Trophoblast cell (in vitro differentiated cells and primary cell): ENCODE measurements around the gene MFSD6.

Source experiments
- DNase-seq, 2 donors: peaks; one replicate each; pipeline ENCODE4 v3.0.0-alpha.2; 2016
- H2AFZ ChIP-seq: 2 replicates; pipeline ENCODE4 v1.6.1; 2013; ENCODE audit warnings: low read length, moderate library complexity, mild to moderate bottlenecking; ENCODE audit not compliant: insufficient read depth, poor library complexity
- H2AK5ac ChIP-seq: 2 replicates; pipeline ENCODE4 v1.6.1; 2013; ENCODE audit warnings: mild to moderate bottlenecking, low read length
- H2BK120ac ChIP-seq: 2 replicates; pipeline ENCODE4 v1.6.1; 2013; ENCODE audit warnings: low read length, mild to moderate bottlenecking, moderate library complexity; ENCODE audit not compliant: insufficient read depth, poor library complexity
- H2BK12ac ChIP-seq: 2 replicates; pipeline ENCODE4 v1.6.1; 2013; ENCODE audit warnings: mild to moderate bottlenecking, low read length, moderate library complexity
- H2BK5ac ChIP-seq: 2 replicates; pipeline ENCODE4 v1.6.1; 2013; ENCODE audit warnings: low read length, low read depth, moderate library complexity, mild to moderate bottlenecking; ENCODE audit not compliant: poor library complexity
- H3K14ac ChIP-seq: 2 replicates; pipeline ENCODE4 v1.6.1; 2013; ENCODE audit warnings: mild to moderate bottlenecking, low read length
- H3K18ac ChIP-seq: 2 replicates; pipeline ENCODE4 v1.6.1; 2013; ENCODE audit warnings: mild to moderate bottlenecking, low read length
- H3K23ac ChIP-seq: 2 replicates; pipeline ENCODE4 v1.6.1; 2013; ENCODE audit warnings: low read length
- H3K27ac ChIP-seq: 2 replicates; pipeline ENCODE4 v1.5.1; 2013; ENCODE audit warnings: low read depth, mild to moderate bottlenecking, inconsistent platforms, low read length, moderate library complexity
- H3K27me3 ChIP-seq: 2 replicates; pipeline ENCODE4 v1.6.1; 2013; ENCODE audit warnings: inconsistent platforms, mild to moderate bottlenecking, low read length, moderate library complexity; ENCODE audit not compliant: insufficient read depth
- H3K36me3 ChIP-seq, 2 experiments: 1 replicate in 1 of 2; 2 replicates in 1 of 2; pipeline ENCODE4 v1.6.1; 2013; ENCODE audit warnings: low read length in 2 of 2, mild to moderate bottlenecking in 2 of 2, moderate library complexity in 1 of 2; ENCODE audit not compliant: insufficient read depth in 2 of 2, control insufficient read depth in 1 of 2
- H3K4ac ChIP-seq: 2 replicates; pipeline ENCODE4 v1.6.1; 2013; ENCODE audit warnings: low read depth, mild to moderate bottlenecking, low read length, moderate library complexity
- H3K4me1 ChIP-seq, 2 experiments: 1 replicate in 1 of 2; 2 replicates in 1 of 2; pipeline ENCODE4 v1.6.1; 2013; ENCODE audit warnings: low read length in 2 of 2, mild to moderate bottlenecking in 2 of 2, moderate library complexity in 1 of 2; ENCODE audit not compliant: insufficient read depth in 2 of 2, control insufficient read depth in 1 of 2
- H3K4me2 ChIP-seq: 2 replicates; pipeline ENCODE4 v1.6.1; 2013; ENCODE audit warnings: inconsistent platforms, mild to moderate bottlenecking, low read length, moderate library complexity
- H3K4me3 ChIP-seq: 2 replicates; pipeline ENCODE4 v1.5.1; 2013; ENCODE audit warnings: mild to moderate bottlenecking, low read depth, low read length, inconsistent platforms
- H3K79me1 ChIP-seq: one replicate; pipeline ENCODE4 v1.6.1; 2013; ENCODE audit warnings: low read length
- H3K79me2 ChIP-seq: 2 replicates; pipeline ENCODE4 v1.6.1; 2013; ENCODE audit warnings: low read length, mild to moderate bottlenecking; ENCODE audit not compliant: control insufficient read depth, insufficient read depth, poor library complexity
- H3K9ac ChIP-seq: 2 replicates; pipeline ENCODE4 v1.6.1; 2013; ENCODE audit warnings: mild to moderate bottlenecking, low read length
- H3K9me3 ChIP-seq: 2 replicates; pipeline ENCODE4 v1.6.1; 2013; ENCODE audit warnings: low read depth, mild to moderate bottlenecking, control low read depth, inconsistent platforms, low read length; ENCODE audit not compliant: insufficient read depth
- H4K12ac ChIP-seq: 2 replicates; pipeline ENCODE4 v1.6.1; 2013; ENCODE audit warnings: low read depth, mild to moderate bottlenecking, low read length, moderate library complexity
- H4K8ac ChIP-seq: 2 replicates; pipeline ENCODE4 v1.6.1; 2013; ENCODE audit warnings: low read depth, mild to moderate bottlenecking, low read length, moderate library complexity
- H4K91ac ChIP-seq: one replicate; pipeline ENCODE4 v1.6.1; 2013; ENCODE audit warnings: low read depth, mild to moderate bottlenecking, low read length, moderate library complexity
- WGBS: extraction: QIAGEN DNeasy Blood & Tissue Kit; methylation state at CpG from one replicate; pipeline ENCODE4 v1.1.7; 2013; ENCODE audit warnings: missing lambda C conversion rate; ENCODE audit not compliant: insufficient read length, insufficient coverage; ENCODE audit errors: extremely low coverage; 5-methylcytosine and 5-hydroxymethylcytosine counted together

MFSD6 gene

DNA sequence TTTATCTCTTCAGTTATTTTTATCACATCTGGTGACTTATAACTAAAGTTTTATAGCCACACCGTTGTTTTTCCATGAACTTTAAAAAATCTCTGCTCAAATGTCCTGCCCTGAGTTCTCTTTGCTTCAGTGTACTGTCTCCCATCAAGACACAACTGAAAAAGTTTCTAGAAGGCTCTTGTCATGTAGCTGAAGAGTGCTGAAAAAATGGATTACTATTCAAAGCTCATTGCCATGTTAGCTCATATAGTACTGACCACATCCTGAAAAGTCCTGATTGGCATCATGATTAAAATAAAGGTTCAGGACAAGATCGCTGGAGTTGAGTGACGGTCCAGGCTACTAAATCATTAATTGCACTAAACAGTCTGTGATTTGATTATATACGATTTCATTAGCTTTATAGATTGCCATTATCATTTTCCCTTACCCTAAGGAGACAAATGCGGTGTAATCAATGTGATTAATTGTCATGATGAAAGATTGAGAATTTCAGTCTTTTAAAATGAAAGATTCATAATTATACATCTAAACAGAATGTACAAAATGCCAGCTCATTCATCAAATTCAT is 62.2 kb downstream of the MFSD6 start:
- no peaks in the 10 kb centered on the region for H3K79me2 ChIP-seq
- no peak overlapping the region for H3K4me2 ChIP-seq
- no peak overlapping the region for H3K9ac ChIP-seq
- H3K27me3 ChIP-seq, result no peaks in the 10 kb centered on the region
- DNase-seq, result no peak
- H3K79me1 ChIP-seq, result no peaks in the 10 kb centered on the region
- H4K8ac ChIP-seq, result no peak overlapping the region
- no peak overlapping the region for H2BK12ac ChIP-seq
- H3K18ac ChIP-seq, result no peak overlapping the region
- no peak overlapping the region for H2BK120ac ChIP-seq
- whole genome bisulfite sequencing, result no CpG with 5 or more reads among the region's 5 CpGs
- H3K36me3 ChIP-seq, result peaks cover 3 to 4% of the 10 kb centered on the region in 2 experiments
- no peak overlapping the region for H3K14ac ChIP-seq
- no peak overlapping the region for H3K4me3 ChIP-seq
- H2AFZ ChIP-seq, result no peak overlapping the region
- no peak overlapping the region for H3K4ac ChIP-seq
- peaks cover 1 to 2% of the 10 kb centered on the region in 2 experiments for H3K4me1 ChIP-seq
- no peak overlapping the region for H2AK5ac ChIP-seq
- H4K91ac ChIP-seq, result no peak overlapping the region
- H4K12ac ChIP-seq, result no peak overlapping the region
- peaks cover 2% of the 10 kb centered on the region for H3K9me3 ChIP-seq
- no peak overlapping the region for H3K27ac ChIP-seq
- H3K23ac ChIP-seq, result no peak overlapping the region
- H2BK5ac ChIP-seq, result no peak overlapping the region

GRCh38 chr2:190477661-190478454 is 69.7 kb downstream of the MFSD6 start:
- no peak overlapping the region for H3K18ac ChIP-seq
- H2AFZ ChIP-seq, result no peak overlapping the region
- H2AK5ac ChIP-seq, result no peak overlapping the region
- H2BK12ac ChIP-seq, result no peak overlapping the region
- no peak overlapping the region for H2BK5ac ChIP-seq
- no peaks in the 10 kb centered on the region for H3K9me3 ChIP-seq
- no peaks in the 10 kb centered on the region for H3K79me2 ChIP-seq
- H3K4ac ChIP-seq, result no peak overlapping the region
- H4K8ac ChIP-seq, result no peak overlapping the region
- H3K27me3 ChIP-seq, result no peaks in the 10 kb centered on the region
- no peak overlapping the region for H3K14ac ChIP-seq
- H4K91ac ChIP-seq, result no peak overlapping the region
- no peak overlapping the region for H4K12ac ChIP-seq
- no peak overlapping the region for H3K27ac ChIP-seq
- H3K79me1 ChIP-seq, result no peaks in the 10 kb centered on the region
- H3K9ac ChIP-seq, result no peak overlapping the region
- H2BK120ac ChIP-seq, result no peak overlapping the region
- H3K23ac ChIP-seq, result no peak overlapping the region
- no peak for DNase-seq
- H3K4me3 ChIP-seq, result no peak overlapping the region
- no peak overlapping the region for H3K4me2 ChIP-seq
- WGBS, result no CpG with 5 or more reads among the region's 4 CpGs
- no peaks in the 10 kb centered on the region for H3K4me1 ChIP-seq
- H3K36me3 ChIP-seq, result no peaks in the 10 kb centered on the region

DNA sequence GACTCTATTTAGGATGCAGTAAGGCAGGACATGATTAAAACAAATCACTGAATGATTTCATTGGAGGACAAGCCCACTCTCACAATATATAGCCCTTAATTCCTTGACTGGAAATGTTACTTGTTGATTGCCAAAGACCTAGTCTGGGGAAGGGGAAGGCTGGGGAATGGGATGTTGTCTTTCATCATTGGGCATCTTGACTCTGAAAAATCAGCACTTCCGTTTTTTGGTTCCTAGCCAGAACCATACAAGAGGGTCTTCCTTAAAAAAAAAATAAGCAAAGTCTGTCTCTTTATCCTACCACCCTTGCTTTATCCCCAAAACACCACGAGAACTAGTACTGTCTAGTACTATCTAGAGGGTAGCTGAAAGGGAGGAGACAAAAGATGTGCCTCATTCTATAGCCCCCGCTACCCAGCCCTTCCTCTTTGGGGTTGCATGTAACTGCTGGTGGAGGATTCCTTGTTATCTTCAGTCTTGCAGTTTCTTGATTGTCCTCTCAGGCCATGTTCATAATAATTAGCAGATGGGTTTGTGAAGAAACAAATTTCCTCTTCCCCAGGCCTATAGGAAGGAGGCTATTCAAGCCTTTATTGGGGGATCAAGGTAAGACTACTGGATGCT is 70.5 kb downstream of the MFSD6 start:
- H3K23ac ChIP-seq, result no peak overlapping the region
- no peak overlapping the region for H3K27ac ChIP-seq
- no peak for DNase-seq
- no peak overlapping the region for H4K8ac ChIP-seq
- H3K9me3 ChIP-seq, result no peaks in the 10 kb centered on the region
- no peak overlapping the region for H3K4ac ChIP-seq
- no CpG with 5 or more reads among the region's 3 CpGs for WGBS
- no peaks in the 10 kb centered on the region for H3K79me1 ChIP-seq
- no peak overlapping the region for H4K91ac ChIP-seq
- no peak overlapping the region for H2BK5ac ChIP-seq
- H2BK120ac ChIP-seq, result no peak overlapping the region
- no peak overlapping the region for H2AFZ ChIP-seq
- no peak overlapping the region for H3K4me3 ChIP-seq
- H3K4me1 ChIP-seq, result no peaks in the 10 kb centered on the region
- H3K79me2 ChIP-seq, result no peaks in the 10 kb centered on the region
- H2AK5ac ChIP-seq, result no peak overlapping the region
- no peak overlapping the region for H3K14ac ChIP-seq
- H3K4me2 ChIP-seq, result no peak overlapping the region
- no peaks in the 10 kb centered on the region for H3K27me3 ChIP-seq
- no peaks in the 10 kb centered on the region for H3K36me3 ChIP-seq
- H3K9ac ChIP-seq, result no peak overlapping the region
- H2BK12ac ChIP-seq, result no peak overlapping the region
- no peak overlapping the region for H4K12ac ChIP-seq
- no peak overlapping the region for H3K18ac ChIP-seq

DNA sequence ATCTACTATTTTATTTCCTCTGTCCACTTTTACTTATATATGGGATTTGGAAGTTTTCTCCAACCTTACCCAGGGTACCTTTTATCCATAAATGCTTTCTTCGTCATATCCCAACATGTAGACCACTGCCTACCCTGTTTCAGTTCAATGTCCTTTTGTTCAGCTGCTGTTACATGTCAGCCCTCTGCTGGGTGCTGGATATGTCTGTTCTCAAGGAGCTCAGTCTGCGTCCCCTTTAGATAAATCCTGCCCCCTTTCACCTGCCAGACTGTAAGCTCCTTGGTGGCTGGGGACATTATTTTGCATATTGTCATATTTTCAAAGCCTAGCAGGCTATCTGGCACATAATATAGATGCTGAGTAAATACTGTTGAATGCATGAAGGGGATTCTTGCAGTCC is 73.2 kb downstream of the MFSD6 start:
- Histone ChIP-seq H4K91ac (no peak overlapping the region), H4K12ac (no peak overlapping the region), H3K9ac (no peak overlapping the region), H3K18ac (no peak overlapping the region), H2BK120ac (no peak overlapping the region), H2AFZ (no peak overlapping the region), H3K79me1 (no peaks in the 10 kb centered on the region), H3K14ac (no peak overlapping the region), H4K8ac (no peak overlapping the region), H3K4me2 (no peak overlapping the region), H3K4me3 (no peak overlapping the region), H3K23ac (peak overlapping the region; percentile 13), H2BK5ac (no peak overlapping the region), H3K27ac (no peak overlapping the region), H2AK5ac (no peak overlapping the region), H3K79me2 (no peaks in the 10 kb centered on the region), H3K4ac (no peak overlapping the region), H3K4me1 (no peaks in the 10 kb centered on the region), H3K9me3 (no peaks in the 10 kb centered on the region), H3K27me3 (no peaks in the 10 kb centered on the region), H2BK12ac (no peak overlapping the region), H3K36me3 (no peaks in the 10 kb centered on the region)
- no CpG with 5 or more reads among the region's 2 CpGs for WGBS
- no peak for DNase-seq
